ENCODE results near the gene DMD. TPM values are rescaled to one million over a fixed set of nuclear protein-coding genes. Genes with fewer than 3 reads are reported as not detected.

Gene DMD
- total RNA-seq, 1 donor from 2014 or later = 22.2 TPM

- H3K4me3 Mint-ChIP-seq (ENCODE audit: unreplicated experiment) = no peak overlapping the region
- no peak for TF ChIP-seq EZH2 (IDR thresholded peaks at IDR 0.05; ENCODE audit: insufficient read depth, low read length)
- DNase-seq (ENCODE audit: low read depth) (no peak), FAIRE-seq (no peak)
- Histone ChIP-seq H3K9me3 (ENCODE audit: insufficient read depth, low read depth, low read length) (no peaks in the 10 kb centered on the region), H3K4me1 (ENCODE audit: insufficient read depth, low read length) (no peaks in the 10 kb centered on the region), H3K4me3 (ENCODE audit: insufficient read depth, low read depth, low read length) (no peak overlapping the region), H3K4me2 (ENCODE audit: low read length) (no peak overlapping the region), H3K79me2 (ENCODE audit: insufficient read depth, low read length) (no peaks in the 10 kb centered on the region), H3K27ac (ENCODE audit: low read depth, low read length) (no peak overlapping the region), H3K27me3 (ENCODE audit: insufficient read depth, low read length) (no peaks in the 10 kb centered on the region), H2AFZ (ENCODE audit: low read depth, low read length) (no peak overlapping the region), H3K36me3 (ENCODE audit: insufficient read depth, low read length) (no peaks in the 10 kb centered on the region), H4K20me1 (ENCODE audit: insufficient read depth, low read length) (no peaks in the 10 kb centered on the region), H3K9ac (ENCODE audit: low read length) (no peak overlapping the region)
- H3K9me3 Mint-ChIP-seq (ENCODE audit: unreplicated experiment) = no peaks in the 10 kb centered on the region
- H3K27me3 Mint-ChIP-seq (ENCODE audit: low read depth, unreplicated experiment) = no peaks in the 10 kb centered on the region
- H3K27ac Mint-ChIP-seq (ENCODE audit: unreplicated experiment) = no peak overlapping the region
- H3K36me3 Mint-ChIP-seq (ENCODE audit: low read depth, unreplicated experiment) = no peaks in the 10 kb centered on the region
- no peaks in the 10 kb centered on the region for H3K4me1 Mint-ChIP-seq (ENCODE audit: low read depth, unreplicated experiment)
Observed at GRCh38 chrX:31981546-31982062, 1229.7 kb downstream of the DMD start.

- Histone ChIP-seq H3K9me3 (ENCODE audit: insufficient read depth, low read depth, low read length) (no peaks in the 10 kb centered on the region), H3K27ac (ENCODE audit: low read depth, low read length) (no peak overlapping the region), H3K4me1 (ENCODE audit: insufficient read depth, low read length) (no peaks in the 10 kb centered on the region), H3K4me2 (ENCODE audit: low read length) (no peak overlapping the region), H3K36me3 (ENCODE audit: insufficient read depth, low read length) (no peaks in the 10 kb centered on the region), H3K9ac (ENCODE audit: low read length) (no peak overlapping the region), H3K4me3 (ENCODE audit: insufficient read depth, low read depth, low read length) (no peak overlapping the region), H2AFZ (ENCODE audit: low read depth, low read length) (no peak overlapping the region), H4K20me1 (ENCODE audit: insufficient read depth, low read length) (no peaks in the 10 kb centered on the region), H3K27me3 (ENCODE audit: insufficient read depth, low read length) (no peaks in the 10 kb centered on the region), H3K79me2 (ENCODE audit: insufficient read depth, low read length) (no peaks in the 10 kb centered on the region)
- DNase-seq (ENCODE audit: low read depth) = no peak
- H3K27ac Mint-ChIP-seq (ENCODE audit: unreplicated experiment) = no peak overlapping the region
- no peaks in the 10 kb centered on the region for H3K36me3 Mint-ChIP-seq (ENCODE audit: low read depth, unreplicated experiment)
- H3K4me3 Mint-ChIP-seq (ENCODE audit: unreplicated experiment) = no peak overlapping the region
- H3K27me3 Mint-ChIP-seq (ENCODE audit: low read depth, unreplicated experiment) = no peaks in the 10 kb centered on the region
- H3K9me3 Mint-ChIP-seq (ENCODE audit: unreplicated experiment) = no peaks in the 10 kb centered on the region
- TF ChIP-seq CTCF (IDR thresholded peaks at IDR 0.05; ENCODE audit: insufficient read depth, low read depth, low read length) = no peak
- no peak for TF ChIP-seq EZH2 (IDR thresholded peaks at IDR 0.05; ENCODE audit: insufficient read depth, low read length)
- peaks cover 4% of the 10 kb centered on the region for H3K4me1 Mint-ChIP-seq (ENCODE audit: low read depth, unreplicated experiment)
- FAIRE-seq = no peak
Observed at GRCh38 chrX:31969714-31970113, 1241.6 kb downstream of the DMD start.

- FAIRE-seq (no peak), DNase-seq (ENCODE audit: low read depth) (no peak)
- no peak for TF ChIP-seq CTCF (IDR thresholded peaks at IDR 0.05; ENCODE audit: insufficient read depth, low read depth, low read length)
- no peak for TF ChIP-seq EZH2 (IDR thresholded peaks at IDR 0.05; ENCODE audit: insufficient read depth, low read length)
- Histone ChIP-seq H3K4me3 (ENCODE audit: insufficient read depth, low read depth, low read length) (no peak overlapping the region), H3K9me3 (ENCODE audit: insufficient read depth, low read depth, low read length) (no peaks in the 10 kb centered on the region), H3K79me2 (ENCODE audit: insufficient read depth, low read length) (no peaks in the 10 kb centered on the region), H3K4me1 (ENCODE audit: insufficient read depth, low read length) (no peaks in the 10 kb centered on the region), H3K36me3 (ENCODE audit: insufficient read depth, low read length) (no peaks in the 10 kb centered on the region), H3K9ac (ENCODE audit: low read length) (no peak overlapping the region), H4K20me1 (ENCODE audit: insufficient read depth, low read length) (no peaks in the 10 kb centered on the region), H3K4me2 (ENCODE audit: low read length) (no peak overlapping the region), H3K27me3 (ENCODE audit: insufficient read depth, low read length) (no peaks in the 10 kb centered on the region), H2AFZ (ENCODE audit: low read depth, low read length) (no peak overlapping the region), H3K27ac (ENCODE audit: low read depth, low read length) (no peak overlapping the region)
- Mint-ChIP-seq H3K27ac (ENCODE audit: unreplicated experiment) (no peak overlapping the region), H3K9me3 (ENCODE audit: unreplicated experiment) (no peaks in the 10 kb centered on the region), H3K36me3 (ENCODE audit: low read depth, unreplicated experiment) (no peaks in the 10 kb centered on the region), H3K4me1 (ENCODE audit: low read depth, unreplicated experiment) (peaks cover 5% of the 10 kb centered on the region), H3K27me3 (ENCODE audit: low read depth, unreplicated experiment) (no peaks in the 10 kb centered on the region), H3K4me3 (ENCODE audit: unreplicated experiment) (no peak overlapping the region)
Observed at GRCh38 chrX:31962256-31962655, 1249.1 kb downstream of the DMD start.

Data from astrocyte (in vitro differentiated cells and primary cell).